Peyer's patch (tissue), 4 donors: ENCODE results near the gene CACNB2. TPM values are rescaled to one million over a fixed set of nuclear protein-coding genes. Genes with fewer than 3 reads are reported as not detected.

Experiments
- DNase-seq, 3 donors: peaks; one replicate each; pipeline ENCODE4 v3.0.0-alpha.2; 2017 to 2019
- H3K27ac ChIP-seq, 4 donors: fragments of 200-600 bp; sonication (generic); one replicate each; pipeline ENCODE4 v1.5.1; 2016 to 2019
- H3K27me3 ChIP-seq, 2 donors: fragments of 200-600 bp; sonication (generic); one replicate each; pipeline ENCODE4 v1.5.1; 2019
- H3K36me3 ChIP-seq, 3 donors: fragments of 200-600 bp; sonication (generic); one replicate each; pipeline ENCODE4 v1.5.1; 2016 to 2019
- H3K4me1 ChIP-seq, 4 donors: fragments of 200-600 bp; sonication (generic); one replicate each; pipeline ENCODE4 v1.5.1; 2016 to 2019
- H3K4me3 ChIP-seq, 4 donors: fragments of 200-600 bp; sonication (generic); 1 replicate in 3 of 4; 2 replicates in 1 of 4; pipeline ENCODE4 v1.5.1; 2016 to 2019; ENCODE audit warnings: mild to moderate bottlenecking in 1 of 4
- H3K9me3 ChIP-seq, 4 donors: fragments of 200-600 bp; sonication (generic); one replicate each; pipeline ENCODE4 v1.5.1; 2016 to 2019; ENCODE audit warnings: mild to moderate bottlenecking in 1 of 4
- POLR2A ChIP-seq, 2 donors: fragments of 450-650 bp; IDR thresholded peaks; one replicate each; pipeline ENCODE4 v1.5.1; 2017; ENCODE audit warnings: antibody characterized with exemption in 2 of 2, mild to moderate bottlenecking in 2 of 2, moderate library complexity in 2 of 2
- total RNA-seq, 4 donors: library from RNA; depleted of rRNA; stranded (reverse); fragments of >200 nt; gene quantifications; one replicate each; pipeline ENCODE4 v1.1.0, GENCODE V29; 2016
- TF ChIP-seq, protein P1 (sequence below), 6 experiments: fragments of 450-650 bp in 4 of 6; fragments of 200-600 bp in 2 of 6; sonication (generic) in 1 of 6; IDR thresholded peaks; one replicate each; pipeline ENCODE4 v1.5.1; 2017 to 2019; ENCODE audit warnings: antibody characterized with exemption in 6 of 6, mild to moderate bottlenecking in 3 of 6, moderate library complexity in 1 of 6

Gene CACNB2
- total RNA-seq, 4 donors from 2014 or later = 35.4 to 80.8 (median 48.2) TPM

DNA sequence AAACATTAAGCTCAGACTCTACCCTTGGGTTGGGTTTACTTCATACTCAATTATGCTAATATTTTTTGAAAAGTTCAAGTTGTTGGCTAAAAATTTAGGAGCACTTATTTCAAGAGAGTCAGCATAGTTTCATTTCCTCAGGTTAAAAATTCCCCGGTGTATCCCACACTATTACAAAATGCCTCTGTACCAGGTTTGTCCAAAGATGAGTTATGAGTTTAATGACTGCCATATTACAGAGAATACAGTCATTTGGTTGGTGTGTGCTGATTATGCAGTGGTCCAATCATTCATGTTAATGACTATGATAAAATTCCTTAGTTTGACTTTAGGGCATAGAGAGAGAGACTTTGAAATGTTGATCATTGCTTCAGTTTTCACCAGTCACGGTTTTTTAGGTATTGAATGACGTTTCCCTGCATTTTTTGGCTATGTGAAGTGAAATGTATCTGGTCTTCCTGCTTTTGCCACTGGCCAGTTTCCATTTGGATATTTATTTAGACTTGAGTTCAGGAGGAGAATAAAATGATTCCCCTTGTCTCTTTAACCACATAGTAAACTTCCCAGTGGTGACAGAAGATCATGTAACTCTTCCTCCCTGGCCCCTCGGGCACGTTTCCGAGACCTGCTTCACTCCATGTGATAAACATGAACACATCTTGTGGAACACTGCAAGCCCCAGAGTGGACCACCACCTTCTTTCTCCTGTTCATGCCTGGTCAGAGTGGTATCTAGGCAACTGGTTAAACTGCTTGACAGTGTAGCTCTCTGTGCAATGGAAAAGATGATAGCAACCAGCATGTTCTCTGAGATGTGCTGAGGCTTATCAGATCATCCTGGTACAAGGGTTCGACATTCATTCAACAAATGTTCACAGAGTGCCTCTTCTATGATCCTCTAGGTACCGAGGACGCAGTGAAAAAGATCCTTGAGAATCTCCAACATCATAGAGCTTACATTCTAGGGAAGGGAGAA is 153.6 kb downstream of the CACNB2 start:
- Histone ChIP-seq H3K36me3 (no peaks in the 10 kb centered on the region), H3K4me1 (no peaks in the 10 kb centered on the region), H3K27me3 (no peaks in the 10 kb centered on the region), H3K9me3 (no peaks in the 10 kb centered on the region), H3K4me3 (no peak overlapping the region), H3K27ac (no peak overlapping the region)
- DNase-seq = no peak
- TF ChIP-seq, protein P1, sequence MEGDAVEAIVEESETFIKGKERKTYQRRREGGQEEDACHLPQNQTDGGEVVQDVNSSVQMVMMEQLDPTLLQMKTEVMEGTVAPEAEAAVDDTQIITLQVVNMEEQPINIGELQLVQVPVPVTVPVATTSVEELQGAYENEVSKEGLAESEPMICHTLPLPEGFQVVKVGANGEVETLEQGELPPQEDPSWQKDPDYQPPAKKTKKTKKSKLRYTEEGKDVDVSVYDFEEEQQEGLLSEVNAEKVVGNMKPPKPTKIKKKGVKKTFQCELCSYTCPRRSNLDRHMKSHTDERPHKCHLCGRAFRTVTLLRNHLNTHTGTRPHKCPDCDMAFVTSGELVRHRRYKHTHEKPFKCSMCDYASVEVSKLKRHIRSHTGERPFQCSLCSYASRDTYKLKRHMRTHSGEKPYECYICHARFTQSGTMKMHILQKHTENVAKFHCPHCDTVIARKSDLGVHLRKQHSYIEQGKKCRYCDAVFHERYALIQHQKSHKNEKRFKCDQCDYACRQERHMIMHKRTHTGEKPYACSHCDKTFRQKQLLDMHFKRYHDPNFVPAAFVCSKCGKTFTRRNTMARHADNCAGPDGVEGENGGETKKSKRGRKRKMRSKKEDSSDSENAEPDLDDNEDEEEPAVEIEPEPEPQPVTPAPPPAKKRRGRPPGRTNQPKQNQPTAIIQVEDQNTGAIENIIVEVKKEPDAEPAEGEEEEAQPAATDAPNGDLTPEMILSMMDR (IDR thresholded peaks at IDR 0.05) = no peak
- no peak for TF ChIP-seq POLR2A (IDR thresholded peaks at IDR 0.05)

DNA sequence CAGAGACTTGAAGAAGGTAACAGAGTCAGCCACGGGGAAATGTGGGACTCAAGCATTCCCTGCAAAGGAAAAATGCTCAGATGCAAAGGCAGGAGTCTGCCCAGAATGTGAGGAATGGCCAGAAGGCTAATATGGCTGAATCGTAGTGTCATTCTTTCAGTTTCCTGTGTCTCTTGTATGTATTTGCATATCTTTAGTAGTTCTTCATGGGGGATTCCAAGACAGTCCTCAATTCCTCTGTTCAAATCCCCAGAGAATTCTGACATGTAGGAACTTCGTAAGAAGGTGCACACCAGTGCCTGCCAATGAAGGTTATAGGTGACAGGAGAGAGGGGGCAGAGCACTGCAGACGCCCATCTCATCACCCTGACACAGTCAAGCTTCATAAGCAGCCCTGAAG is 154.4 kb downstream of the CACNB2 start:
- no peaks in the 10 kb centered on the region for H3K27me3 ChIP-seq
- no peak overlapping the region for H3K27ac ChIP-seq
- no peak overlapping the region for H3K4me3 ChIP-seq
- DNase-seq = no peak
- TF ChIP-seq, protein P1 (IDR thresholded peaks at IDR 0.05) = no peak
- no peak for TF ChIP-seq POLR2A (IDR thresholded peaks at IDR 0.05)
- H3K4me1 ChIP-seq = no peaks in the 10 kb centered on the region
- H3K9me3 ChIP-seq = no peaks in the 10 kb centered on the region
- no peaks in the 10 kb centered on the region for H3K36me3 ChIP-seq

DNA sequence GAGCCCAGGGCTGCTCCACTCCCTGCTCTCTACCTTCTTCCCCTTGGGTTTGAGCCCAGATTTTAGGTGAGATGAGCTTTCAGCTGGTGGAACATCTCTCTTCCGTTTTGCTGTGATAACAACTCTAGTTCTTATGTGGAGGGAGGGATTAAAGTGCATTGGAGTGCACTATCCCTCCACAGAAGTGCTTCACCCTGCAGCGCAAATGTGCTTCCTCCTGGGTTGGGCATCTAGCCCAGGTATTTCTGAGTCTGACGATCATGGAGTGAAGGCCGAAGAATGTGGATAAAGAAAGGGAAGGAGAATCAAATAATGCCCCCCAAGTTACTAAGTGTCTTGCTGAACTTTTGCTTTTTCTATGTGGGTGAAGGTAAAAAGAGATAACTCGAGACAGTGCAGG is 157.4 kb downstream of the CACNB2 start:
- H3K9me3 ChIP-seq = no peaks in the 10 kb centered on the region
- TF ChIP-seq POLR2A (IDR thresholded peaks at IDR 0.05) = no peak
- TF ChIP-seq, protein P1 (IDR thresholded peaks at IDR 0.05) = no peak
- no peak for DNase-seq
- H3K27me3 ChIP-seq = no peaks in the 10 kb centered on the region
- no peak overlapping the region for H3K4me3 ChIP-seq
- no peak overlapping the region for H3K27ac ChIP-seq
- H3K36me3 ChIP-seq = no peaks in the 10 kb centered on the region
- H3K4me1 ChIP-seq = no peaks in the 10 kb centered on the region

DNA sequence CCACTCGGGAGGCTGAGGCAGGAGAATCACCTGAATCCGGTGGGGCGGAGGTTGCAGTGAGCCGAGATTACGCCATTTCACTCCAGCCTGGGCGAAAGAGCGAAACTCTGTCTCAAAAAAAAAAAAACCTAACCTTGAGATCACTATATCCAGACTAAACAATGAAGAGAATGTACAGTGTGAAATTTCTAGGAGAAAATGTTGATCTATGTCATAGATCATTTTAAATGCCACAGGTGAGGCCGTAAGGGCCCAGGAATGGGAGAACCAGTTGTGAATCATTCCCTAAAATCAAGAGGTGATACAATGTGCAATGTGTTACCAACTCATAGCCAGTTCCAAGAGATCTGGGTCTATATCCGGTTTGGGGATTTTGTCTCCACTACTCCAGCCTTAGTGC is 158.0 kb downstream of the CACNB2 start:
- H3K27me3 ChIP-seq = no peaks in the 10 kb centered on the region
- no peaks in the 10 kb centered on the region for H3K4me1 ChIP-seq
- H3K27ac ChIP-seq = no peak overlapping the region
- no peak for DNase-seq
- H3K9me3 ChIP-seq = no peaks in the 10 kb centered on the region
- H3K36me3 ChIP-seq = no peaks in the 10 kb centered on the region
- H3K4me3 ChIP-seq = no peak overlapping the region
- TF ChIP-seq, protein P1 (IDR thresholded peaks at IDR 0.05) = no peak
- no peak for TF ChIP-seq POLR2A (IDR thresholded peaks at IDR 0.05)

DNA sequence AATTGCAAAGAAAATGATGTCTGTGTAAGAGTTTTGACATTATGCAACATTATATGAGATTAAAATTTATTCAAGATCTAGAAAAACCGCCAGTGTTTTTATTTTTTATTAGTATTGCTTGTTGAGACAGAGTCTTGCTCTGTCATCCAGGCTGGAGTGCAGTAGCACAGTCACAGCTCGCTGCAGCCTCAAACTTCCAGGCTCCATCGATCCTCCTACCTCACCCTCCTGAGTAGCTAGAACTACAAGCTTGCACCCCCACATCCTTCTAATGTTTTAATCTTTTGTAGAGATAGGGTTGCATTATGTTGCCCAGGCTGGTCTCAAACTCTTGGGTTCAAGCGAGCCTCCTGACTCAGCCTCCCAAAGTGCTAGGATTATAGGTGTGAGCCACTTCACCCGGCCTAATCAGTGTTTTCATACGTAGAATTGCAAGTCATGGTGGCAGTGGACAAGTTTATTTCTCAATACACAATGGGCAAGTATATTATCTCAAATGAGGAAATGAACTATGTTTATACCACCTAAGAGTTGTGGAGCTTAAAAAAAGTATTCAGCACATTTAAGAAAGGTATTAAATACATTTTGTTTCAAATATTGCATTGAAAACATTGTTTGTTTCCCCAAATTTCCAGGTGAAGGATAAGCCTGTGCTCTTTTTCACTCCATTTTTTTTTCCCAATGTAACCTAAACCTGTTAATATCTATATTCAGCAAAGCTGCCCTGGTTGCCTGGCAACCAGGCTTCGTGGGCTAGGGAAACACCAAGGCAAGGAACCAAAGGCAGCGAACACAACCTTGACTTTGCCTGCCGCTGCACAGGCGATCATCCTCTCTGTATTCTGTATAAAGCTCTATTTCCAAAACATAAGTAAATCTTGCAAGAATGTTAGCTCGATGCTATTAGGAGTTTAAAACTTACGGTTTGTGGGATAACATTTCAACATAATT is 163.9 kb downstream of the CACNB2 start:
- H3K36me3 ChIP-seq = no peaks in the 10 kb centered on the region
- no peak overlapping the region for H3K27ac ChIP-seq
- DNase-seq = no peak
- H3K27me3 ChIP-seq = no peaks in the 10 kb centered on the region
- H3K9me3 ChIP-seq = no peaks in the 10 kb centered on the region
- TF ChIP-seq, protein P1 (IDR thresholded peaks at IDR 0.05) = no peak
- TF ChIP-seq POLR2A (IDR thresholded peaks at IDR 0.05) = no peak
- no peaks in the 10 kb centered on the region for H3K4me1 ChIP-seq
- H3K4me3 ChIP-seq = no peak overlapping the region
